Measurements from ENCODE around the gene PGAP6.

GRCh38 chr16:410516-411178 is 28.9 kb upstream of the PGAP6 start:
- TF ChIP-seq CTCF (IDR thresholded peaks at IDR 0.05) (no peak), POLR2A (IDR thresholded peaks at IDR 0.05) (no peak)

Measured in lower leg skin (tissue), 3 donors.